ENCODE results near the gene KIAA1614.
A peak's percentile ranks its signal among the peaks of the same experiment; 100 is the strongest.
"Not testable (repeated sequence)": the region's sequence is repeated elsewhere in the genome, so short reads cannot be mapped to it uniquely, and the experiment has no call there.

KIAA1614 gene

DNA sequence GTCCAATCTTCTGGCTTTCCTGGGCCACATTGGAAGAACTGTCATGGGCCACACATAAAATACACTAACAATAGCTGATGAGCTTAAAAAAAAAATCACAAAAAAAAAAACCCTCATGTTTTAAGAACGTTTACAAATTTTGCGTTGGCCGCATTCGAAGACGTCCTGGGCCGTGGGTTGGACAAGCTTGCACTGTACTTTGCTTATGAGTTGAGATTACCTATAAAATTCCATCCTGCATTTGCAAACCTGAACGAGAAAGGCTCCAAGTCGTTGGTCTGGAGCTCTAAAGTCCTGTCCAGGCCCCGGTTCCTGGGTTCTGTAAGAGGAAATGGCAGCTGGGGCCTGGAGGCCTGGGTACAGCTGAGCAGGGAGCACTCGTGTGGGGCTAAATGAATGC is 51.4 kb downstream of the KIAA1614 start:
- no peak for DNase-seq (ENCODE audit: low read depth)

DNA sequence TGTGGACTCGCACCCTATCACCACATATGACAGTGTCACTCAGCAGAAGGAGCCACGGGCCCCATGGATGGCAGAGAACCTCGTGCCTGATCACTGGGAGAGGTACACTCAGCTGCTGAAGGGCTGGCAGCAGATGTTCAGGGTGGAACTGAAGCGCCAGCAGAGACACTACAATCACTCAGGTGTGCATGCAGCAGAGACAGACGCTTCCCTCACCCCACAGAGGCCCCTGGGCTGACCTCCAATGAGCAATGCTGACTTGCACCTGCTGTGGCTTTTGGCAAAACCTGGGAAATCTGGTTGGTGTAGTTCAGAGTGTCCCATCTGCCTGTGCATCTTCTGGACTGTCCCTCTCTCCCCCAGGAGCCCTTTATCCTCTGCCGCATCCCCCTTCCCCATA is 51.9 kb downstream of the KIAA1614 start:
- DNase-seq (ENCODE audit: low read depth): no peak

DNA sequence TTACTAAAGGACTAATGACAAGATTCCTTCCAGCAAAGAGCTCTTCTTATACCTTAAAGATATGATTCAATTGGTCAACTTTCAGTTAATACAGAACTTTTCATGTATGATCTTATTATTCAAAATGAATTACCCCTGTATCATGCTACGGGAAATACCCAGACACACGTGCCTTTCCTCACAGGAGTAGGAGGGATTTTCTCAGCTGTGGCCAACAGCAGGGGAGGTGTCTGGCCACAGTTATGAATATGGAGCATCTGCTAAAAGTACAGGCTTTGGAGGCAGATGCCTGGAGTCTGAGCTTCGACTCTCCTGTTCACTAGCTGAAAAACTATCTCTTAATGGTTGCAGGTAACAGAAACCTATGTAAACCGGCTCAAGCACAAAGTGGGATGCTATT is 53.6 kb downstream of the KIAA1614 start:
- no peak for DNase-seq (ENCODE audit: low read depth)

DNA sequence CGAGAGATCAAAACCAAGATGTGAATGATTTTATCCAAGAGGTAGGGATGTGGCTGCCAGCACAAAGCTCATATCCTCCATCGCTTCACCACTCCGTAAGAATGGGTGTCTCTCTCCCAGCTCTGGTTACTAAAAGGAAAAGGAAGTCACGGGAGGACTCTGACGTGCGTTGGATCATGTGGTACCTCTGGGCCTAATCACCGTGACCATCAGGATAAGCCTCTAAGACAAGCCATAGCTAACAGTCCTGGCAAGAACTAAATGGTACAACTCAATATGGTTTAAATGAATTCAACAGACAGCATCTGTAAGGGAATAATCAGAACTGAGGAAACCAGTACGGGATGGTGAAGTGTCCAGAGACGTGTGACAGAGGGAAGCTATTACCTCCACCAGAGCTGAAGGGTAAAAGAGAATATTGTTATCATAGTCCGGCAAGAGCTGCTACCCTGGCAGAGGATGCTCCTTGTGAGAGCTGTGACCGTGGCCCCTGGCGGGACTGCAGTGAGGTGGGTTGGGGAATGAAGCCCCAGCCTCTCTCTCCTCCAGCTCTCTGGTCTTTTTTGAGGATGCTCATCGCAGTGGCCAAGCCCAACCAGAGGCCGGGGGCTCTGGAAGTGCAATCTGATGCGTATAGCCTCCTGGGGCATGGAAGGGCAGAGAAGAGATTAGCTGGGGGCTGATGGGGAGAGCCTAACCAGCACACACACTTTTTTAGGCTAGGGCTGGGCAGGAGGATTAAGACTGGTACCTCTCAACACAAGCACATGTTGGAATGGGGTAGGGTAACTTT is 54.2 kb downstream of the KIAA1614 start:
- no peak for DNase-seq (ENCODE audit: low read depth)

DNA sequence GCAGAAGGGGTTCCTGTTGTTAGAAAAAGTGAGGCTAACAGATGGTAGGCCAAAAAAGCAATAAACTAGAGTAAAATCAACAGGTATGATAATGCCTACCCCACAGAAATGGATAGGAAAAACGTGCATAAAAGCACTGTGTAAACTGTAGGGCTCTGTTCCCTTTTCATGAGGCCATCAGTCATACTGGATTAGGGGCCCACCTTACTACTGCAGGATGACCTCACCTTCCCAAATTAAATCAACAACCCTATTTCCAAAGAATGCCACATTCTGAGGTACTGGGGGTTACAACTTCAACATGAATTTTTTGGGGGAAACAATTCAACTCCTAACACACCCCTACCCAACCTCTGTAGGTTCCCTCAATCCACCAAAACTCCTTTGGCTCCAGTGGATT is 54.9 kb downstream of the KIAA1614 start:
- no peak for DNase-seq (ENCODE audit: low read depth)

DNA sequence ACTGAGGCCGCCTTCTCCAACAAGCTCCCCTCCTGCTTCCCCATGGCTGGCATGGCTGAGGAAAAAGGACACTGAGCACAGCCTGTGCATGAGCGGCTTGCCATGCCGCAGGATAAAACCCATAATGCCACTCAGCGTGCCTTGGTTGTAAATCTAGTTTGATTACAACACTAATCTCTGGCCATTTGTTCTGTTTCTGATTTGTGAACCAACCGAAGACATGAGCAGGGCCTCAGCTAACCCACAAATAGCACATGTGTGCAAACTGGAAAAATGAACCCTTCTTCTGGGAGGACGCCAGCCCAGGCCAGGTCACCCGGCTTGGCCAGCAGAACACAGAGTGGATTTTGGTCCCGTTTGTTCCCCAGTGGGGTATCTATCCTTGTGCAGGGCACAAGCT is 56.1 kb downstream of the KIAA1614 start:
- not testable (repeated sequence) for DNase-seq (ENCODE audit: low read depth)

DNA sequence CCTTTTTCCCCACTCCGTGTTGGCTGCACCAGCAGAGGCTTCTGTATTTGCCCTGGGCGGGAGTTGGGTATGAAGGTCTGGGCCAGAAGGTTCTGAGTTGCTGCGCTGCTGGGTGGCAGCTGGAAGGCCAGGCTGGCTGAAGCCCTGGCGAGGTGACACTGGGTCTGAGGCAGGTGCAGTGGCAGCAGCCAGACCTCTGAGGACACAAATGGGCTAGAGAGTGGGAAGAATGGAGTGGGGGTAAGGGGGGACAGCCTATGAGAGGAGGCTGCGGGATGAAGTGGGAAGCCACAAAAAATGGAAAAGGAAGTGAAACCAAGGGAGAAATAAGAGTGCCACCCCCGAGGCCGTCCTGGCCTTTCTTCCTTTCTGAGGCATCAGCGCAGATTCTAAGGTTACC is 56.7 kb downstream of the KIAA1614 start:
- DNase-seq (ENCODE audit: low read depth): no peak

DNA sequence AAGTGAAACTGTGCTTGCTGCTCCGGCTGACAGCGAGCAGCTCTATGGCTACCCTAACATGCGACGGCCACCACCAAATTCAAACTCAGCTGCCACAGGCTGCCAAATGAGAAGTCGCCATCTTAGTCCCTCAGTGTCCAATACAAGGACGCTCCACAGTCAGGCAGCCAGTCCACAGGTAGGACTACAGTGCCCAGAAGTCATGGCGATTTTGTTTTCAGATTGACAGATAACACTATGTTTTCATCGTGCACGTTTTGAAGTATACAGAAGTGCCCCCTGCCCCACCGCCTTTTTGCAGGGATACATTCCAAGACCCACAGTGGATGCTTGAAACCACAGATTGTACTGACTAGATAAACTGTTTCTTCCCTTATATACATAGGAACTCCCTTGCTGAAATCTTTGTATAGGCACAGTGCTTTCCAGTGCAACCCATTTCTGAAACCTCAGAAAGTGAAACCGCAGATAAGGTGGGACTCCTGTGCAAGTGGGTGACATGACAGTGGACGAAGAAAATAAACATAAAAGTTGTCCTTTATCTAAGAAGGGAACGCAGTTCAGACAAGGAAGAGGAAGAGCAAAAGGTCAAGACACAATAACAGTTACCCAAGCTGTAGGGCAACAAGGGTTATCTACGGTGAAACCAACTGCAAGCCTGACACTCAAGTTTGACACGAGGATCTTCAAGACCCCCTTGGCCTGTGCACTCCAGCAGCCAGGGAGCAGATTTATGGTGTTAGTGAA is 57.8 kb downstream of the KIAA1614 start:
- no peak for DNase-seq (ENCODE audit: low read depth)

DNA sequence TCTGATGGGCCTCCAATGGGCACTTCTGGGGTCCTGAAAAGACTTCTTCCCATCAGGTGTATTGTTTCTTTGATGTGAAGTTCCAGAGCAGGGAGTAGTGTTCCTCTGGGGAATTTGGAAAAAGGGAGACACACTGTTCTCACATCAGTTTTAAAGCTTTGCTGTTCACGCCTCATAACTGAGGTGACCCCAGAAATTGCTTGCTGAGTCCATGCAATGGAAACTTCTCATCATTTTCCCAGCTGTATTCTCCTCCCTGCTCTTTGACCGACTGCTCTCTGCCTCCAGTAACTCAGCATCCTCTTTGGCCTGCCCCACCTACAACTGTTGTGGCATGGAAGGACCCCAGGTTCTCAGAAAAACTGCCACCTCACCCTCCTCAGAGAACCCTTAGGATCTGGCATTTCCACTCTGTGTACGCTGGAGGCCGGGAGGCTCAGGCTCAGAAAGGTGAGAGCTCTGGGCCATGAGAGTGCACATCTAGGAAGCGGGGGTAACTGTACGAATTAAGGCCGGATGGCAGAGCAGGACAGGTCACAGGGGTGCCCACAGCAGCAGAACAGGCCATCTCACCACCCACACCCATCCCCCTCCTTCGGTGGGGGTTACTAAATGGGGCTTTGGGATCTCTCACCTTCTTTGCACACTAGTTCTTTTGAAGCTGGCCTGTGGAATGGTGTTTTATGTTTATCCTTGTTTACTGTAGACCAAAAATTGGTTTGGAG is 58.7 kb downstream of the KIAA1614 start:
- DNase-seq (ENCODE audit: low read depth): no peak

DNA sequence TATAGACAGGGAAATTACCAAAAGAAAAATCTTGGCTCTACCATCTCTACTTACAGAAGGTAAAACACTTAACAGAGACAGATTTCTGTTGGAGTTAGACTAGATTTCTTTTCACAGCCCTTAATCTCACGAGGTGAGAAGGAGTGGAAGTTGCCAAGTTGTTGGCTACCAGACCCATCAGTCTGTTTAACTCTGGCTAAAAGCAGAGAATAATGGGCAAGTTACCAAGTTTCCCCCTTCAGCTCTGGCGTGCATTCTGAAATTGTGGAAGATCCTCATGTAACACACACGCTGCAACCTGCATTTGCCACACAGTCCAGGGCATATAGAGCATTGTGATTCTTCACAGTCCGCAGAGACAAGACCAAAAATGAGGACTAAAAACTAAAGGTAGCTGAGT is 60.7 kb downstream of the KIAA1614 start:
- DNase-seq (ENCODE audit: low read depth): no peak

DNA sequence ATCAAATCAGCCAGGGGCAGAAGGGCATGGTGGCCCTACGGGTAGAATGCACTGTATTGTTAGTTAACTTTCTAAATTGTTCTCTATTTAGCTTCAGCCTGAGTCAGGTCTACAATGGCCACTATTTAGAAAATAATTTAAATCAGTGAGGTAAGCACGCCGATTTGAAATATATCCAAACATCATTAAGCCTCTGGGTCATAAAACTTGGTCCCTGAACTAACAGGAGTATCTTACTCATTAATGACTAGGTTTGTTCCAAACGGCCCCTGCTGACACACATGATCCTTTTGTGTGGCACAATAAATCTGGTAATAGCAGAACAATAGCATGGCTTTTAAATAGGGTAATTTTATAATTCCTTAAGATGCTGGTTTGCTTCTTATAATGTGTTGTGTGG is 61.5 kb downstream of the KIAA1614 start:
- no peak for DNase-seq (ENCODE audit: low read depth)

DNA sequence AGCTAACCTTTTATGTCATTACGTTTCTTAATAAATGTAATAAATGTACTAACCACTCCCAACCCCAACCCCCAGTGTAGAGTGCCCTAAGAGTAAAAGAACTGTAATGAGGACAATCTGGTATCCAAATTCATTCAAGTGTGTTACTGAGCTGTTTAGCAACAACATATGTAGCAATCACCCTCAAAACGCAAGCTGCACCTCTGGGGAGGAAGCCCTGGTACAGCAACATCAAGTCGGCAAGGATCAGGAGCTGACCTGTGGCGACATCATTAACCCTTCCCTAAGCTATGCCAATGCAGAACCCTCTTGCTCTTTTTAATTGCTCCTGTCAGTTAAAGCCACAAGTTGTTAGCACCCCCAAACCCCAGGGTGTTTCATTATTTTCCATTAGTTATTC is 62.9 kb downstream of the KIAA1614 start:
- peak; percentile 85 for DNase-seq (ENCODE audit: low read depth)

DNA sequence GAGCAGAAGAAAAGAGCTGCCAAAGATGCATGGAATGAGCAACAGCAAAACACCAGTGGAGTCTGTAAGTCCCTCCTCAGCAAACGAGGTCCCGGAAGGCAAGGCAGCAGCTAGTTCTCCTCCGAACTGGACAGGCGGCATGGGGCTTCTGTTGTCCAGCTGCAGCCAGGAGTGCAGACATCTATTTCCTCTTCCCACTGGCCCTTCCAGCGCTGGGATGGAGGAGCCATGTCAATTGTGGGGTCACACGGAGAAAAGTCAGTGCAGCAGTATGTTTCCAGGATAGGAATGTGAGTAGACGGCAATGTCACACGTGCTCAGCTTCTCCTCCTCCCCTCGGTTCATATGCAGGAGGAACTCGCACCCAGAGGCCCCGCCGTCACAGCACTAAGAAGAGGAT is 63.5 kb downstream of the KIAA1614 start:
- DNase-seq (ENCODE audit: low read depth): no peak

DNA sequence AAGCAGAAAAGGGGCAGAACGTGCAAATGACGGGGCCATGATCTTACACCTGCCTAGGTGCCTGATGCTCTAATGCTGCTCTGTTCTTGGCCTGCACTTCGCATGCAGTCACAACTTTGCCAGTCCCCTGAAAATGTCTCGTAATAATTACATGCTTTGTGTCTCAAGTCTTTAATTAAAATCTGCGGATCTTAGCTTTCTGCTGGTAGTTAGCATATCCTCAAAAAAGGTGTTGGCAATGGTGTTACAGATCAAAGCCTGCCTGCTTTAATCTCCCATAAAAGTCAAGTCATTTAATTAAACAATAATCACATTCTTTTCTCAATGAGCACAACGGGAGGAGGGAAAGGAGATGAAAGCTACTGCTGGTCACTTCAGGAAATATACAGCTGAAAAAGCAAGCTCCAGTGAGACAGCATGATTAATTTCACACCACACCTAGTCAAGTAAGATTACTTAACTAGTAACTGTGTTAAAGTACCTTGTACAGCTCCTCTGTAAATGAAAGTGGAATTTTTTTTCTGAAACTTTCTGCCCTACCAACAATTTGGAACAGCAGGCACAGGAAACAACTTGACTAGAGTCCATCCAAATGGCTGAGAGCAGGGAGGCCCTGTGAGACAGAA is 64.1 kb downstream of the KIAA1614 start:
- DNase-seq (ENCODE audit: low read depth): no peak

DNA sequence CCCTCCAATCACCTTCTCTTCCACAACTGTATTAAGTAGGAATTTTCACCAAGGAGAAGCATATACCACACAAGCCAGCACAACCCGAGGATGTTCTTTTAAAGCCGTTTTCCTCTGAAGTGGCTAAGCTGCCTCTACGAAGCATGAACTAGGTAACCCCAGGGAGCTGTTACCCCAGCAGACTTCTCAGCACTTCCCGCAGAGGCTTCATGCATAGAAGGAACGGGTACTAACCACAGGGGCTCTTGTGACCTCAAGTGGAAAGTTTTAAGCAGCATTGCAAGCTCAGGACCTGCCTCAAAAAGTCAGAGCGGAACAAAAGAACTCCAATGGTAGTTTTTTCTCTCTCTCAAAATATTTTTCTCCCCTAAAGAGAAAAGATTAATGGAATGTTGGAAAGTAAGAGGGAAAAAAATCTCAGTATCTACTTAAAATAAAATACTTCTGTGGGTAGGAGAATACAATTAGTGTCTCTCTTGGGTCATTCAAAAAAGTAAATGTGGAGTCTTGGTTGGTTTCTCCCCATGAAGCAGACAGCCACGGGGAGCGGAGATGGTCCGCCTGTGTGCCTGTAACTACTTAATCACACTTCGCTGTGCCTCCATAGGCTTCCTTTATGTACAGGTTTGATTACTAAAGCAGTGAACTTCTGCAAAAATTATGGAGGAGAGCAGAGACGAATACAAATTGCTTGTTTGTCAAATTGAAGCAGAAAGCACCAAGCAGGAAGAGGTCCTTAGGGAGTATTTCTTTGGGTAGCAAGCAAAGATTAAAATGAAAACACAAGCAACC is 69.1 kb downstream of the KIAA1614 start:
- DNase-seq (ENCODE audit: low read depth): no peak

DNA sequence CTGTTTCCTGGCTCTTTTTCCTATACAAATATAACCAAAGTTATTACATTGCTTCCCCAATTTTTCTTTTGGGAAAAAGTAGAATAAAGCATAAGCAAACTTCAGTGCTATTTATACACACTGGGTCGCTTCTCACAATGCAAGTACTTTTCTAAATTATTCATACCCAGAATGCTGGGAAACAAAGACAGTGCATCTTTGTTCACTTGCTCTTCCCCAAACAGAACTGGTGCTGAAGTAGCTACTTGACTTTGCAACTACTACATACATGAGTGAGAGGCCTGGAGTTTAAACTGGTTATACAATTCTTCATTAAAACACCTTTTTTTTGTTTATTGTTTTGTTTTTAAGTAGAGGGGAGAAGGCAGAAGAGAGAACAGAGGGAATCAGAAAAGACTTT is 69.7 kb downstream of the KIAA1614 start:
- no peak for DNase-seq (ENCODE audit: low read depth)

DNA sequence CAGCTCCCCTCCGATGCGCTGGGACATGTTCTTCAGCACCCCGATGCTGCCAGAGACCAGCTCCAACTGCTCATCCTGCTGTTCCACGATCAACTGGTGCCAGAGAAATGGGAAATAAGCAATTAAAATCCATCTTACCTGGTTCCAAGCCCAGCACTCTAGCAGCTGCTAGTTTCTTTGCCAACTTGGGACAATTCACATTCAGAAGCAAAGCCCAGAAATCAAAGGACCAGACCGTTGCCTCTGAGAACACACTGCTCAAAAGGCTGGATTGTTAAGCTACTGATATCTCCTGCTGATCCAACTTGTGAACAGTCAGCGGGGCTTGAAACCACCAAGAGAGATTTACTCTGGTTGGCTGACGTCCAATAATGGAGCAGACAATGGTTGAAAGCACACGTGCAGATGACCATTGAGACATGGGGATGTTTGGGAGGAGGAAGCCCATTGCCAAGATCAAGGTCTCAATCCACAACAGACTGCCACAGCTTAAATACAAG is 75.6 kb downstream of the KIAA1614 start:
- no peak for DNase-seq (ENCODE audit: low read depth)

DNA sequence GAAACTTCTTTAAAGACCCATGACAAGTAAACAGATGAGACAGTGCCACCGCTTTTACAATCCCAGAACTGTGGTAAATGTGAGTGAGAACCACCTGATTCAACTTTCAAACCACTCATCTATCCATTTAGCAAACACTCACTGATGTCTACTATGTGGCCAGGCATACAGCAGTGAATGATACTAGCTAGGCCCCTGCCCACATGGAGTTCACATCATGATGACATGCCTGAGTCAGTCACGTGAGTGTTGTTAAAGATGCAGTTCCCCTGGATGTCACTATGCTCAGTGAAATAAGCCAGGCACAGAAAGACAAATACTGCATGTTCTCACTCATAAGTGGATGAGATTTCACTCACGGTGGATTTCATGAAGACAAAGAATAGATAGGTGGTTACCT is 81.6 kb downstream of the KIAA1614 start:
- DNase-seq (ENCODE audit: low read depth): no peak

DNA sequence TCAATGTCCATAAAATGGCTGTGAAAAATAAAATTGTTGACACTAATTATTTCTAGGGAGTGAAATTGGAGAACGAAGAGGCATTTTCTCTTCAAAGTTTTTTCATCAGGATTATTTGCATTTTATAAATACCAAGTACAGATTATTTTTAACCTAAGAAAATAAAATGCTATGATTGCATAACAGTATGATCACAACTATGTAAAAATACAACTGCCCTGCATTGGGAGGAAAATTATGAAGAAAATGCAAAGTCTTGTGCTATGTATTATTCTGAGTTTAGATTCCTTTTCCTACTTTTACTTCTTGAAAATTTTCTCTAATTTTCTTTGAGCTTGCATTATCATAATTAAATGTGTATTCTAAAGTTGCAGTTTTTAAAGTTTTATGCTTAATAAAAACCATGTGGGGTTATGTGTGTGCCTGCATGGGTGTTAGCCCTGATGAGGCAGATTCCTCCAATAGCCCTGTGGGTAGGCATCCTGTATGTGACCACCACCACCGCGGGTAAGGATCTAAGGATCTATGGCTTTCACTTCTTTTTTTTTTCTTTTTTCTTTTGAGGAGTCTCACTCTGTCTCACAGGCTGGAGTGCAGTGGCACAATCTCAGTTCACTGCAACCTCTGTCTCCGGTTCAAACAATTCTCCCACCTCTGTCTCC is 85.3 kb downstream of the KIAA1614 start:
- DNase-seq (ENCODE audit: low read depth): peak; percentile 31
